WTC11 (cell line): ENCODE measurements around the gene GAP43. TPM values are rescaled to one million over a fixed set of nuclear protein-coding genes. Genes with fewer than 3 reads are reported as not detected.

ENCODE experiments used
- ATAC-seq: fragments of 200-7000 bp; cut with Tn5 transposase; 2 replicates; pipeline ENCODE4 v1.10.0; 2021; ENCODE audit warnings: mild to moderate bottlenecking, moderate library complexity
- CTCF ChIA-PET: fragments of 300-600 bp; sonication (Branson Sonifier 250); formaldehyde crosslinking; loops from one replicate; lab custom pipeline; 2021; ENCODE audit warnings: antibody characterized with exemption; lab: Charles Lee
- POLR2A ChIA-PET: fragments of 350-600 bp; sonication (Branson Sonifier 250); formaldehyde crosslinking; loops from one replicate; lab custom pipeline; 2021; ENCODE audit warnings: antibody characterized with exemption; lab: Charles Lee
- DNase-seq: peaks from one replicate; pipeline ENCODE4 v3.0.0; 2021; ENCODE audit warnings: low spot score
- H3K27ac Mint-ChIP-seq: 2 replicates; pipeline ENCODE4 v1.8.0; 2021; ENCODE audit warnings: mixed read lengths
- H3K27me3 Mint-ChIP-seq: 2 replicates; pipeline ENCODE4 v1.8.0; 2021; ENCODE audit warnings: low read depth, mild to moderate bottlenecking, moderate library complexity, mixed read lengths
- H3K36me3 Mint-ChIP-seq: 2 replicates; pipeline ENCODE4 v1.8.0; 2021; ENCODE audit warnings: mixed read lengths
- H3K4me1 Mint-ChIP-seq: 2 replicates; pipeline ENCODE4 v1.8.0; 2022; ENCODE audit warnings: mixed read lengths
- H3K4me3 Mint-ChIP-seq: 2 replicates; pipeline ENCODE4 v1.8.0; 2021; ENCODE audit warnings: mild to moderate bottlenecking, moderate library complexity, mixed read lengths
- H3K9me3 Mint-ChIP-seq: 2 replicates; pipeline ENCODE4 v1.8.0; 2021; ENCODE audit warnings: mixed read lengths
- ARID4B ChIP-seq: sonication (generic); formaldehyde crosslinking; IDR thresholded peaks from 2 replicates; pipeline ENCODE4 v1.8.0; 2023; ENCODE audit warnings: missing genetic modification reagents, mild to moderate bottlenecking, borderline replicate concordance
- CBFB ChIP-seq: sonication (generic); formaldehyde crosslinking; IDR thresholded peaks from 2 replicates; pipeline ENCODE4 v1.8.1; 2022; ENCODE audit warnings: mild to moderate bottlenecking, low read depth, missing genetic modification reagents
- CREB1 ChIP-seq: sonication (generic); formaldehyde crosslinking; IDR thresholded peaks from 2 replicates; pipeline ENCODE4 v1.8.0; 2023; ENCODE audit warnings: mild to moderate bottlenecking, missing genetic modification reagents
- EMX1 ChIP-seq: fragments of 250-450 bp; sonication (Bioruptor Pico); IDR thresholded peaks from 2 replicates; pipeline ENCODE4 v1.8.0; 2021; ENCODE audit warnings: mild to moderate bottlenecking
- FOXP1 ChIP-seq: sonication (generic); formaldehyde crosslinking; IDR thresholded peaks from 2 replicates; pipeline ENCODE4 v1.8.0; 2022; ENCODE audit warnings: missing genetic modification reagents, mild to moderate bottlenecking, moderate library complexity, borderline replicate concordance
- MXD4 ChIP-seq: fragments of 250-450 bp; sonication (Bioruptor Pico); IDR thresholded peaks from 2 replicates; pipeline ENCODE4 v1.8.0; 2021; ENCODE audit warnings: mild to moderate bottlenecking, moderate library complexity, borderline replicate concordance
- MYBL2 ChIP-seq: sonication (generic); formaldehyde crosslinking; IDR thresholded peaks from 2 replicates; pipeline ENCODE4 v1.8.1; 2023; ENCODE audit warnings: mild to moderate bottlenecking, moderate library complexity, missing genetic modification reagents
- NFATC4 ChIP-seq: fragments of 250-450 bp; sonication (Bioruptor Pico); IDR thresholded peaks from 2 replicates; pipeline ENCODE4 v1.9.0; 2021; ENCODE audit warnings: mild to moderate bottlenecking
- SMAD3 ChIP-seq: sonication (generic); formaldehyde crosslinking; IDR thresholded peaks from 2 replicates; pipeline ENCODE4 v1.8.0; 2022; ENCODE audit warnings: missing genetic modification reagents, mild to moderate bottlenecking, borderline replicate concordance
- SMAD4 ChIP-seq: sonication (generic); formaldehyde crosslinking; IDR thresholded peaks from 2 replicates; pipeline ENCODE4 v1.8.0; 2022; ENCODE audit warnings: mild to moderate bottlenecking, missing genetic modification reagents
- SP1 ChIP-seq: sonication (generic); formaldehyde crosslinking; conservative IDR thresholded peaks from 2 replicates; pipeline ENCODE4 v1.8.1; 2022; ENCODE audit warnings: missing genetic modification reagents
- STAT6 ChIP-seq: sonication (generic); formaldehyde crosslinking; conservative IDR thresholded peaks from 2 replicates; pipeline ENCODE4 v1.8.1; 2023; ENCODE audit warnings: mild to moderate bottlenecking, low read depth, missing genetic modification reagents, moderate library complexity
- ZBTB21 ChIP-seq: sonication (generic); formaldehyde crosslinking; IDR thresholded peaks from 2 replicates; pipeline ENCODE4 v1.8.1; 2023; ENCODE audit warnings: mild to moderate bottlenecking, missing genetic modification reagents, borderline replicate concordance
- ZMAT4 ChIP-seq: fragments of 250-450 bp; sonication (Bioruptor Pico); IDR thresholded peaks from 2 replicates; pipeline ENCODE4 v1.9.0; 2021; ENCODE audit warnings: mild to moderate bottlenecking
- ZNF121 ChIP-seq: sonication (generic); formaldehyde crosslinking; IDR thresholded peaks from 2 replicates; pipeline ENCODE4 v1.8.0; 2023; ENCODE audit warnings: missing genetic modification reagents
- ZNF219 ChIP-seq: sonication (generic); formaldehyde crosslinking; IDR thresholded peaks from 2 replicates; pipeline ENCODE4 v1.8.0; 2023; ENCODE audit warnings: missing genetic modification reagents, mild to moderate bottlenecking, borderline replicate concordance
- total RNA-seq: library from RNA; stranded (reverse); gene quantifications from 3 replicates; pipeline ENCODE4 v1.2.3, GENCODE V29; 2021

GAP43 gene
- total RNA-seq, 1 experiment from 2014 or later = 19.9 TPM

GRCh38 chr3:115595611-115596275 lies 27.6 kb upstream of the GAP43 start (continued):
- no peak for TF ChIP-seq ZMAT4
- no peak for TF ChIP-seq SMAD4 (CRISPR knock-in tag)
- TF ChIP-seq CBFB (CRISPR knock-in tag) = no peak

GRCh38 chr3:115598216-115598615 lies 25.1 kb upstream of the GAP43 start:
- no peak for TF ChIP-seq MYBL2 (CRISPR knock-in tag)
- TF ChIP-seq NFATC4 (CRISPR knock-in tag) = no peak
- no peak for TF ChIP-seq EMX1
- TF ChIP-seq ZNF219 (CRISPR knock-in tag) = no peak
- no peak for TF ChIP-seq ARID4B (CRISPR knock-in tag)
- no peak for TF ChIP-seq SMAD3 (CRISPR knock-in tag)
- TF ChIP-seq SP1 (CRISPR knock-in tag) = no peak
- TF ChIP-seq STAT6 = no peak
- H3K9me3 Mint-ChIP-seq = peaks cover 51% of the 10 kb centered on the region
- H3K27me3 Mint-ChIP-seq = no peaks in the 10 kb centered on the region
- ATAC-seq = no peak
- peaks cover 37% of the 10 kb centered on the region for H3K36me3 Mint-ChIP-seq
- no peak for DNase-seq
- ChIA-PET CTCF (no interaction called here), POLR2A (no interaction called here)
- no peak overlapping the region for H3K4me3 Mint-ChIP-seq
- H3K4me1 Mint-ChIP-seq = peaks cover 5% of the 10 kb centered on the region; the same call in 1 of the 2 replicates
- H3K27ac Mint-ChIP-seq = no peak overlapping the region

- H3K27ac Mint-ChIP-seq = no peak overlapping the region
- DNase-seq (no peak), ATAC-seq (no peak)
- H3K36me3 Mint-ChIP-seq = peaks cover 10% of the 10 kb centered on the region
- peaks cover 14% of the 10 kb centered on the region for H3K9me3 Mint-ChIP-seq
- TF ChIP-seq MXD4 (CRISPR knock-in tag) (no peak), ZNF121 (CRISPR knock-in tag) (no peak), CREB1 (CRISPR knock-in tag) (no peak), FOXP1 (no peak), ZBTB21 (CRISPR knock-in tag) (no peak)
- ChIA-PET CTCF (no interaction called here), POLR2A (no interaction called here)
- H3K27me3 Mint-ChIP-seq = no peaks in the 10 kb centered on the region
- no peak overlapping the region for H3K4me3 Mint-ChIP-seq
- H3K4me1 Mint-ChIP-seq = peaks cover 5% of the 10 kb centered on the region; the same call in 1 of the 2 replicates
These were observed 21.1 kb upstream of the GAP43 start for GRCh38 chr3:115602194-115602593.
